ENCODE data around the gene NPTXR.

DNA sequence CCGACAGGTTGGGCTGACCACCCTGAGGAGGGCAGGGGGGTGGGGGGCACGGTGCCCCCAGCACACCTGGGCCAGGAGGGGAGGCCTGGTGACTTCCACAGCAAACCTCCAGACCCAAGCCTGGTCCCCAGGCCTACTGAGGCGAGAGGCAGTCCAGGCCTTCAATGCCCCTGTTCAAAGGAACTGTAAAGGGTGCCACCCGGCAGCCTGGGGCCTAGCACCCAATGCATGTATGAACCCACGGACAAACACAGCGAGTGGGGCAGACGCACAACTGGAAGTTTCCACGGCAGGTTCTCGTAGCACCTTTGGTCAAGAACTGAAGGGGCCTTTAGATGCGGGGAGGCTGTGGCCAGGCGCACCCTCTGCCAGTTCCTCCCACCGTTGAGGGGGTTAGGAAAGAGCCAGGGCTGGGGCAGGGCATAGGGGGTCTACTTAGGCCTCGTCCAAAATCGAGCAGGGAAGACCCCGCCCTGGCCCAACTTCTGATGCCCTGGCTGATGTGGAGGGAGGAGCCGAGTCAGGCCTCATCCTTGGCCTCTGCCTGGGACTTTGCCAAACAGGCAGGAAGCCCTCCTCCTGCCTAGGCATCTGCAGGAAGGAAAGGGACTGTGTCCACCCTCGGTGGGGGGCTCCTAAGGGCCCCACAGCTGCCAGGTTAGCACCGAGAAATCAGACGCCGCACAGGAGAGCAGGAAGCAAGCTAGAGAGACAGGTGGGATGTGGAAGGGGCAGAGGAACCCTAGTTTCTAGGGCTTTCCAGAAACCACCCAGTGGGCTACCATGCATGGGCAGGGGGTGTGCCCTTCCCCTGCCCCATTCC, 21.6 kb upstream of the NPTXR start:
- TF ChIP-seq, protein P1, sequence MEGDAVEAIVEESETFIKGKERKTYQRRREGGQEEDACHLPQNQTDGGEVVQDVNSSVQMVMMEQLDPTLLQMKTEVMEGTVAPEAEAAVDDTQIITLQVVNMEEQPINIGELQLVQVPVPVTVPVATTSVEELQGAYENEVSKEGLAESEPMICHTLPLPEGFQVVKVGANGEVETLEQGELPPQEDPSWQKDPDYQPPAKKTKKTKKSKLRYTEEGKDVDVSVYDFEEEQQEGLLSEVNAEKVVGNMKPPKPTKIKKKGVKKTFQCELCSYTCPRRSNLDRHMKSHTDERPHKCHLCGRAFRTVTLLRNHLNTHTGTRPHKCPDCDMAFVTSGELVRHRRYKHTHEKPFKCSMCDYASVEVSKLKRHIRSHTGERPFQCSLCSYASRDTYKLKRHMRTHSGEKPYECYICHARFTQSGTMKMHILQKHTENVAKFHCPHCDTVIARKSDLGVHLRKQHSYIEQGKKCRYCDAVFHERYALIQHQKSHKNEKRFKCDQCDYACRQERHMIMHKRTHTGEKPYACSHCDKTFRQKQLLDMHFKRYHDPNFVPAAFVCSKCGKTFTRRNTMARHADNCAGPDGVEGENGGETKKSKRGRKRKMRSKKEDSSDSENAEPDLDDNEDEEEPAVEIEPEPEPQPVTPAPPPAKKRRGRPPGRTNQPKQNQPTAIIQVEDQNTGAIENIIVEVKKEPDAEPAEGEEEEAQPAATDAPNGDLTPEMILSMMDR (IDR thresholded peaks at IDR 0.05 in 2 of 3, conservative IDR thresholded peaks at IDR 0.05 in 1 of 3; ENCODE audit: control insufficient read depth in 2 of 3, extremely low read depth in 1 of 3, insufficient read depth in 1 of 3, low read depth in 3 of 3, low read length in 3 of 3), result no peak
- no peak for TF ChIP-seq YY1 (IDR thresholded peaks at IDR 0.05; ENCODE audit: low read depth, low read length)
- no peak for TF ChIP-seq ZNF274 (IDR thresholded peaks at IDR 0.05; ENCODE audit: insufficient read depth, insufficient read length)
- no peak for TF ChIP-seq POLR2AphosphoS5 (IDR thresholded peaks at IDR 0.05; ENCODE audit: low read length)
- TF ChIP-seq POLR2A (IDR thresholded peaks at IDR 0.05; ENCODE audit: low read depth, low read length), result peak; percentile 31; the same call in 1 of the 2 replicates
- TF ChIP-seq EP300 (IDR thresholded peaks at IDR 0.05; ENCODE audit: borderline replicate concordance in 1 of 2, control insufficient read depth in 1 of 2, low read depth in 2 of 2, low read length in 2 of 2), result no peak
- no peak for TF ChIP-seq NFIC (IDR thresholded peaks at IDR 0.05; ENCODE audit: low read depth, low read length)
- TF ChIP-seq CHD1 (IDR thresholded peaks at IDR 0.05; ENCODE audit: low read depth, low read length), result no peak
- no peak for TF ChIP-seq NR2C2 (IDR thresholded peaks at IDR 0.05; ENCODE audit: borderline replicate concordance, control insufficient read depth, insufficient read length, low read depth)
- TF ChIP-seq EZH2 (IDR thresholded peaks at IDR 0.05; ENCODE audit: borderline replicate concordance, control insufficient read depth, low read depth, low read length), result no peak
- no peak for TF ChIP-seq KDM1A (IDR thresholded peaks at IDR 0.05; ENCODE audit: borderline replicate concordance)
- TF ChIP-seq, protein P2, sequence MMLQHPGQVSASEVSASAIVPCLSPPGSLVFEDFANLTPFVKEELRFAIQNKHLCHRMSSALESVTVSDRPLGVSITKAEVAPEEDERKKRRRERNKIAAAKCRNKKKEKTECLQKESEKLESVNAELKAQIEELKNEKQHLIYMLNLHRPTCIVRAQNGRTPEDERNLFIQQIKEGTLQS (IDR thresholded peaks at IDR 0.05; ENCODE audit: borderline replicate concordance, extremely low read depth, low read depth, low read length), result no peak

Data from GM12878 (cell line).